ENCODE results near the gene TFF1.

TFF1 gene

GRCh38 chr21:42391297-42391696, 25.0 kb upstream of the TFF1 start:
- Histone ChIP-seq H3K27me3 (ENCODE audit: control insufficient read depth in 3 of 3, insufficient read depth in 3 of 3, low read depth in 1 of 3, low read length in 3 of 3) (no peaks in the 10 kb centered on the region), H3K14ac (ENCODE audit: low read length) (no peak overlapping the region)

GRCh38 chr21:42390696-42391095, 24.4 kb upstream of the TFF1 start:
- H3K27me3 ChIP-seq (ENCODE audit: control insufficient read depth in 3 of 3, insufficient read depth in 3 of 3, low read depth in 1 of 3, low read length in 3 of 3): no peaks in the 10 kb centered on the region
- no peak overlapping the region for H3K4me2 ChIP-seq (ENCODE audit: insufficient read depth, low read length, poor library complexity, severe bottlenecking)
- H3K23ac ChIP-seq (ENCODE audit: low read depth, low read length, poor library complexity): no peak overlapping the region
- no peak for DNase-seq (ENCODE audit: low spot score)
- no peak overlapping the region for H2AFZ ChIP-seq (ENCODE audit: low read length)
- no peak overlapping the region for H4K8ac ChIP-seq (ENCODE audit: low read depth, low read length)
- no peak overlapping the region for H3K9ac ChIP-seq (ENCODE audit: low read depth, low read length, poor library complexity)
- H3K36me3 ChIP-seq (replicated peaks in 1 of 2; ENCODE audit: control insufficient read depth in 2 of 2, insufficient read depth in 2 of 2, low read length in 2 of 2): no peaks in the 10 kb centered on the region
- no peak overlapping the region for H3K4ac ChIP-seq (ENCODE audit: low read length)
- no peak overlapping the region for H2BK120ac ChIP-seq (ENCODE audit: low read depth, low read length)
- H2BK12ac ChIP-seq (ENCODE audit: low read length): no peak overlapping the region
- H3K4me3 ChIP-seq (ENCODE audit: low read length in 2 of 2): no peak overlapping the region
- no peak overlapping the region for H2AK5ac ChIP-seq (ENCODE audit: low read depth, low read length)
- no peak overlapping the region for H2BK15ac ChIP-seq (ENCODE audit: low read length)
- no peak overlapping the region for H4K91ac ChIP-seq (ENCODE audit: low read depth, low read length, poor library complexity)
- H3K79me1 ChIP-seq (ENCODE audit: low read depth, low read length): no peaks in the 10 kb centered on the region
- H3K14ac ChIP-seq (ENCODE audit: low read length): no peak overlapping the region
- WGBS, 2 donors (ENCODE audit: extremely low coverage in 2 of 2, insufficient read length in 2 of 2, insufficient replicate concordance in 1 of 2): no CpG with 5 or more reads among the region's 2 CpGs
- H3K27ac ChIP-seq (replicated peaks; ENCODE audit: low read length): no peak overlapping the region
- H3K4me1 ChIP-seq (ENCODE audit: control insufficient read depth in 2 of 2, insufficient read depth in 1 of 2, low read depth in 1 of 2, low read length in 2 of 2): peaks cover 0 to 12% of the 10 kb centered on the region in 2 donors
- H3K18ac ChIP-seq (ENCODE audit: low read length): no peak overlapping the region
- H2BK5ac ChIP-seq (ENCODE audit: low read length): no peak overlapping the region
- H3K9me3 ChIP-seq (replicated peaks in 1 of 2; ENCODE audit: control insufficient read depth in 2 of 2, insufficient read depth in 1 of 2, low read depth in 1 of 2, low read length in 2 of 2): peaks cover 0 to 3% of the 10 kb centered on the region in 2 donors

More at GRCh38 chr21:42391297-42391696, 25.0 kb upstream of the TFF1 start:
- Histone ChIP-seq H3K18ac (ENCODE audit: low read length) (no peak overlapping the region), H4K8ac (ENCODE audit: low read depth, low read length) (no peak overlapping the region), H3K4me3 (ENCODE audit: low read length in 2 of 2) (no peak overlapping the region), H3K27ac (replicated peaks; ENCODE audit: low read length) (no peak overlapping the region), H4K91ac (ENCODE audit: low read depth, low read length, poor library complexity) (no peak overlapping the region), H3K4me1 (ENCODE audit: control insufficient read depth in 2 of 2, insufficient read depth in 1 of 2, low read depth in 1 of 2, low read length in 2 of 2) (peaks cover 0 to 12% of the 10 kb centered on the region in 2 donors), H3K4ac (ENCODE audit: low read length) (no peak overlapping the region), H2BK15ac (ENCODE audit: low read length) (no peak overlapping the region), H2AFZ (ENCODE audit: low read length) (no peak overlapping the region), H2BK5ac (ENCODE audit: low read length) (no peak overlapping the region), H3K23ac (ENCODE audit: low read depth, low read length, poor library complexity) (no peak overlapping the region), H3K4me2 (ENCODE audit: insufficient read depth, low read length, poor library complexity, severe bottlenecking) (no peak overlapping the region), H3K36me3 (replicated peaks in 1 of 2; ENCODE audit: control insufficient read depth in 2 of 2, insufficient read depth in 2 of 2, low read length in 2 of 2) (no peaks in the 10 kb centered on the region), H3K9ac (ENCODE audit: low read depth, low read length, poor library complexity) (no peak overlapping the region), H2BK12ac (ENCODE audit: low read length) (no peak overlapping the region), H2AK5ac (ENCODE audit: low read depth, low read length) (no peak overlapping the region), H3K79me1 (ENCODE audit: low read depth, low read length) (no peaks in the 10 kb centered on the region), H2BK120ac (ENCODE audit: low read depth, low read length) (no peak overlapping the region), H3K9me3 (replicated peaks in 1 of 2; ENCODE audit: control insufficient read depth in 2 of 2, insufficient read depth in 1 of 2, low read depth in 1 of 2, low read length in 2 of 2) (peaks cover 0 to 3% of the 10 kb centered on the region in 2 donors)
- no CpG with 5 or more reads among the region's 5 CpGs for WGBS, 2 donors (ENCODE audit: extremely low coverage in 2 of 2, insufficient read length in 2 of 2, insufficient replicate concordance in 1 of 2)
- no peak for DNase-seq (ENCODE audit: low spot score)

GRCh38 chr21:42390193-42390592, 23.9 kb upstream of the TFF1 start:
- Histone ChIP-seq H3K4me3 (ENCODE audit: low read length in 2 of 2) (no peak overlapping the region), H2AFZ (ENCODE audit: low read length) (no peak overlapping the region), H3K18ac (ENCODE audit: low read length) (no peak overlapping the region), H3K36me3 (replicated peaks in 1 of 2; ENCODE audit: control insufficient read depth in 2 of 2, insufficient read depth in 2 of 2, low read length in 2 of 2) (no peaks in the 10 kb centered on the region), H2AK5ac (ENCODE audit: low read depth, low read length) (no peak overlapping the region), H3K27ac (replicated peaks; ENCODE audit: low read length) (no peak overlapping the region), H3K27me3 (ENCODE audit: control insufficient read depth in 3 of 3, insufficient read depth in 3 of 3, low read depth in 1 of 3, low read length in 3 of 3) (no peaks in the 10 kb centered on the region), H4K91ac (ENCODE audit: low read depth, low read length, poor library complexity) (no peak overlapping the region), H3K9me3 (replicated peaks in 1 of 2; ENCODE audit: control insufficient read depth in 2 of 2, insufficient read depth in 1 of 2, low read depth in 1 of 2, low read length in 2 of 2) (peaks cover 0 to 3% of the 10 kb centered on the region in 2 donors), H2BK15ac (ENCODE audit: low read length) (no peak overlapping the region), H3K9ac (ENCODE audit: low read depth, low read length, poor library complexity) (no peak overlapping the region), H2BK12ac (ENCODE audit: low read length) (no peak overlapping the region), H3K79me1 (ENCODE audit: low read depth, low read length) (no peaks in the 10 kb centered on the region), H4K8ac (ENCODE audit: low read depth, low read length) (no peak overlapping the region), H3K14ac (ENCODE audit: low read length) (no peak overlapping the region), H2BK5ac (ENCODE audit: low read length) (no peak overlapping the region), H3K4me1 (ENCODE audit: control insufficient read depth in 2 of 2, insufficient read depth in 1 of 2, low read depth in 1 of 2, low read length in 2 of 2) (peaks cover 0 to 12% of the 10 kb centered on the region in 2 donors), H3K23ac (ENCODE audit: low read depth, low read length, poor library complexity) (no peak overlapping the region), H2BK120ac (ENCODE audit: low read depth, low read length) (no peak overlapping the region), H3K4ac (ENCODE audit: low read length) (no peak overlapping the region), H3K4me2 (ENCODE audit: insufficient read depth, low read length, poor library complexity, severe bottlenecking) (no peak overlapping the region)
- WGBS, 2 donors (ENCODE audit: extremely low coverage in 2 of 2, insufficient read length in 2 of 2, insufficient replicate concordance in 1 of 2): no CpG with 5 or more reads among the region's 5 CpGs
- no peak for DNase-seq (ENCODE audit: low spot score)

DNA sequence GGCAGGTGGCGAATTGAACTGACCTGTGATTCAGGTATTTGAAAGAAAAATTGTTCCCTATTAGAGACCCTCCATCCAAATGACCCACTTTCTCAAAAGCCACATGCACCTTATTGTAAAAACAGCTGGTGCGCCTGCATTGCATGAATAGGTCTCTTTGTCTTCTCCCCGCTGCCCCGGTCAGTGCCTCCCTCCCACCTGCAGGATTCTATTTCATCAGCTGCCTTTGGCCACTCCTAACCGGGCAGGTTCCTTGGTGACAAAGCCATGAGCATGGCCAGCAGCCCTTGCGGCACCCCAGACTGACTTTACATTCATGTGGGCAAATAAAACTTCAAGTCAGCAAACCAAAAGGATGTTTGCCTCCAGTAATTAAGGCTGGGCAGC, 23.1 kb upstream of the TFF1 start:
- no CpG with 5 or more reads among the region's 6 CpGs for WGBS, 2 donors (ENCODE audit: extremely low coverage in 2 of 2, insufficient read length in 2 of 2, insufficient replicate concordance in 1 of 2)
- no peak overlapping the region for H3K4ac ChIP-seq (ENCODE audit: low read length)
- no peak overlapping the region for H3K4me3 ChIP-seq (ENCODE audit: low read length in 2 of 2)
- no peak overlapping the region for H3K4me2 ChIP-seq (ENCODE audit: insufficient read depth, low read length, poor library complexity, severe bottlenecking)
- H3K36me3 ChIP-seq (replicated peaks in 1 of 2; ENCODE audit: control insufficient read depth in 2 of 2, insufficient read depth in 2 of 2, low read length in 2 of 2): no peaks in the 10 kb centered on the region
- no peak overlapping the region for H2BK5ac ChIP-seq (ENCODE audit: low read length)
- H2BK120ac ChIP-seq (ENCODE audit: low read depth, low read length): no peak overlapping the region
- H2AFZ ChIP-seq (ENCODE audit: low read length): no peak overlapping the region
- H3K79me1 ChIP-seq (ENCODE audit: low read depth, low read length): no peaks in the 10 kb centered on the region
- H3K9me3 ChIP-seq (replicated peaks in 1 of 2; ENCODE audit: control insufficient read depth in 2 of 2, insufficient read depth in 1 of 2, low read depth in 1 of 2, low read length in 2 of 2): peaks cover 0 to 3% of the 10 kb centered on the region in 2 donors
- H3K27ac ChIP-seq (replicated peaks; ENCODE audit: low read length): no peak overlapping the region
- H3K4me1 ChIP-seq (ENCODE audit: control insufficient read depth in 2 of 2, insufficient read depth in 1 of 2, low read depth in 1 of 2, low read length in 2 of 2): peaks cover 0 to 12% of the 10 kb centered on the region in 2 donors
- no peak overlapping the region for H3K14ac ChIP-seq (ENCODE audit: low read length)
- no peak overlapping the region for H3K18ac ChIP-seq (ENCODE audit: low read length)
- no peak overlapping the region for H4K91ac ChIP-seq (ENCODE audit: low read depth, low read length, poor library complexity)
- H3K27me3 ChIP-seq (ENCODE audit: control insufficient read depth in 3 of 3, insufficient read depth in 3 of 3, low read depth in 1 of 3, low read length in 3 of 3): no peaks in the 10 kb centered on the region
- no peak overlapping the region for H4K8ac ChIP-seq (ENCODE audit: low read depth, low read length)
- peak; percentile 20 for DNase-seq (ENCODE audit: low spot score)
- H2AK5ac ChIP-seq (ENCODE audit: low read depth, low read length): no peak overlapping the region
- no peak overlapping the region for H2BK12ac ChIP-seq (ENCODE audit: low read length)
- H3K23ac ChIP-seq (ENCODE audit: low read depth, low read length, poor library complexity): no peak overlapping the region
- H2BK15ac ChIP-seq (ENCODE audit: low read length): no peak overlapping the region
- no peak overlapping the region for H3K9ac ChIP-seq (ENCODE audit: low read depth, low read length, poor library complexity)
